Measurements from ENCODE around the gene SLC22A13. TPM values are rescaled to one million over a fixed set of nuclear protein-coding genes. Genes with fewer than 3 reads are reported as not detected.

The SLC22A13 gene
- total RNA-seq, 1 donor from 2014 or later = under 0.01 TPM

GRCh38 chr3:38325256-38325655, 59.6 kb downstream of the SLC22A13 start:
- FAIRE-seq = no peak
- no peak for DNase-seq (ENCODE audit: low spot score in 2 of 2)

GRCh38 chr3:38327335-38328009, 61.9 kb downstream of the SLC22A13 start:
- DNase-seq (ENCODE audit: low spot score in 2 of 2) = no peak
- no peak for FAIRE-seq

Small RNA genes within 50 kb of the gene (small RNA-seq; reads per million reads assigned to genes)
- gene RNU6-235P = not detected

Other genes with a start within 250 kb of the SLC22A13 start
- 4.1 TPM for gene PLCD1, start 236.2 kb upstream of the SLC22A13 start, total RNA-seq
- 0.41 TPM for gene DLEC1, start 226.6 kb upstream of the SLC22A13 start, total RNA-seq
- gene ACAA1, start 128.7 kb upstream of the SLC22A13 start, total RNA-seq = 30.2 TPM
- 3.7 TPM for gene MYD88, start 127.2 kb upstream of the SLC22A13 start, total RNA-seq
- gene OXSR1, start 100.3 kb upstream of the SLC22A13 start, total RNA-seq = 51.0 TPM
- gene SLC22A14, start 16.5 kb downstream of the SLC22A13 start, total RNA-seq = under 0.01 TPM
- gene XYLB, start 81.0 kb downstream of the SLC22A13 start, total RNA-seq = 4.1 TPM
- gene ACVR2B, start 188.1 kb downstream of the SLC22A13 start, total RNA-seq = 44.0 TPM
- 13.5 TPM for gene EXOG, start 230.5 kb downstream of the SLC22A13 start, total RNA-seq